Mesenteric fat pad (tissue), 1 donor: ENCODE data around the gene ANAPC15. TPM values are rescaled to one million over a fixed set of nuclear protein-coding genes. Genes with fewer than 3 reads are reported as not detected.

ENCODE experiments used
- microRNA-seq: library from miRNA; unstranded; fragments of <30 nt; microRNA quantifications from one replicate; pipeline ENCODE4 v1.2.0, GENCODE V29; 2020; ENCODE audit warnings: borderline number of aligned reads
- total RNA-seq: library from RNA; stranded (reverse); fragmentation: NEBNext Ultra II Directional; extraction: Animal tissue kit (Norgen Biotek cat#: 25700); gene quantifications from one replicate; pipeline ENCODE4 v1.2.1, GENCODE V29; 2021
- donor health status: DM: yes; HTN: yes; CAD: no.

ANAPC15 gene
- total RNA-seq, 1 donor from 2014 or later = 29.1 TPM

Small RNA genes lying within 50 kb of the gene (microRNA-seq; reads per million reads assigned to microRNA genes)
- not detected for gene MIR3165

Other genes starting within 250 kb of the ANAPC15 start
- gene DEFB131B, start 234.2 kb downstream of the ANAPC15 start, total RNA-seq = not detected
- 2.9 TPM for gene XNDC1N, start 184.1 kb downstream of the ANAPC15 start, total RNA-seq
- gene RNF121, start 183.6 kb downstream of the ANAPC15 start, total RNA-seq = 27.2 TPM
- gene IL18BP, start 113.8 kb downstream of the ANAPC15 start, total RNA-seq = 13.1 TPM
- gene NUMA1, start 32.2 kb downstream of the ANAPC15 start, total RNA-seq = 100 TPM
- gene LRRC51, start 31.8 kb downstream of the ANAPC15 start, total RNA-seq = 7.0 TPM
- gene LAMTOR1, start 9.4 kb downstream of the ANAPC15 start, total RNA-seq = 117 TPM
- not detected for gene TOMT, start 6.8 kb downstream of the ANAPC15 start, total RNA-seq
- 18.4 TPM for gene FOLR3, start 23.0 kb upstream of the ANAPC15 start, total RNA-seq
- 0.32 TPM for gene FOLR1, start 79.4 kb upstream of the ANAPC15 start, total RNA-seq
- 77.3 TPM for gene FOLR2, start 104.1 kb upstream of the ANAPC15 start, total RNA-seq
- gene INPPL1, start 112.1 kb upstream of the ANAPC15 start, total RNA-seq = 107 TPM
- gene PHOX2A, start 131.5 kb upstream of the ANAPC15 start, total RNA-seq = not detected